ENCODE data around the gene PREX1. TPM values are rescaled to one million over a fixed set of nuclear protein-coding genes. Genes with fewer than 3 reads are reported as not detected.

PREX1 gene
- polyA plus RNA-seq, 1 of the 3 experiments (the other 2 are of a cell fraction), result 5.3 TPM

DNA sequence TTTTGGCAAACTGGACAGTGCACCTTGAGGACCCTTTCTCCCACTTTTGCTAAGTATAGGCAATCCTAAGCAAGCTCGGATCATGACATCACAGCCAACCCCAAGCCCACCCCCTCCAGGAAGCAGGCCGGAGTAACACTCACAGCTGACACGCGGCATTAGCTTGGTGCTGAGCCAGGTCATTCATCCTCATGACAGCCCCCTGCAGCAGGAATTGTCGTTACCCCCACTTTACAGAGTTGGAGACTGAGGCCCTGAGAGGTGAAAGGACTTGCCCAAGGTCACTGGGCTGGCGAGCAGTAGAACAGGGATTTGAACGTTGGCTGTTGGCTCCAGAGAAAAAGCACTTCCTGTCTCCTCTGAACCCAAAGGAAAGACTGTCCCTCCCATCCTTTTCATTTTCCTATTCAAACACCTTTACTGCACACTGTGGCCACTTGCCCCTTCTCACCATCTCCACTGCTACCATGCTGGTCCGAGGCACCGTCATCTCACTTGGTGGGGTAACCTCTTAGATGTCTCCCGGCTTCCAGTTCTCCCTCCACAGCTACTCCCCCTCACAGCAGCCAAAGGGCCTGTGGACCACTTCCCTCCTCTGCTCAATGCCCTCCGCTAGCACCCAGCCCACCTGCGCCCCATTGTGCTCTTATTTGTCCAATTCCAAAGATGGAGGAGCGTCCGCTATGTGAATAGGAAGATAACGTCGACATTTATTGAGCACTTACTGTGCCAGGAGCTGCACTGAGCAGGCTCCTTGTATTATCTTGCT, 84.7 kb downstream of the PREX1 start:
- H3K9me3 ChIP-seq, result no peaks in the 10 kb centered on the region
- no peaks in the 10 kb centered on the region for H3K9me2 ChIP-seq
- 91% methylated on average over 16 of the region's 16 CpGs for WGBS (ENCODE audit: low lambda C conversion rate)
- H3K4me3 ChIP-seq (ENCODE audit: low read depth in 2 of 2, low read length in 1 of 2), result no peak overlapping the region
- no peaks in the 10 kb centered on the region for H3K79me2 ChIP-seq (ENCODE audit: insufficient read depth)
- no peaks in the 10 kb centered on the region for H3K36me3 ChIP-seq (replicated peaks in 1 of 2; ENCODE audit: control insufficient read depth in 1 of 2, insufficient read depth in 2 of 2, low read length in 1 of 2)
- peaks cover 0 to 5% of the 10 kb centered on the region in 2 experiments; a peak in 1 of 4 replicates for H3K4me1 ChIP-seq (ENCODE audit: control insufficient read depth in 1 of 2, insufficient read depth in 2 of 2, low read depth in 1 of 2, low read length in 1 of 2)
- no peak overlapping the region for H3K27ac ChIP-seq (ENCODE audit: low read depth in 2 of 2, low read length in 1 of 2)
- no peaks in the 10 kb centered on the region for H3F3A ChIP-seq (replicated peaks; ENCODE audit: insufficient read depth)
- no peak for DNase-seq
- no peak overlapping the region for H3K4me2 ChIP-seq
- H3K9ac ChIP-seq, result no peak overlapping the region
- no peaks in the 10 kb centered on the region for H4K20me1 ChIP-seq (ENCODE audit: insufficient read depth)
- H2AFZ ChIP-seq (ENCODE audit: low read depth), result no peak overlapping the region
- ChIA-PET CTCF (no interaction called here), POLR2A (no interaction called here)
- H3K27me3 ChIP-seq (ENCODE audit: insufficient read depth), result no peaks in the 10 kb centered on the region
- TF ChIP-seq MXI1 (IDR thresholded peaks at IDR 0.05; ENCODE audit: low read depth, low read length), result no peak
- no peak for TF ChIP-seq SMC3 (IDR thresholded peaks at IDR 0.05; ENCODE audit: low read depth, low read length)
- no peak for TF ChIP-seq NFIC (IDR thresholded peaks at IDR 0.05; ENCODE audit: borderline replicate concordance)
- TF ChIP-seq, protein P1, sequence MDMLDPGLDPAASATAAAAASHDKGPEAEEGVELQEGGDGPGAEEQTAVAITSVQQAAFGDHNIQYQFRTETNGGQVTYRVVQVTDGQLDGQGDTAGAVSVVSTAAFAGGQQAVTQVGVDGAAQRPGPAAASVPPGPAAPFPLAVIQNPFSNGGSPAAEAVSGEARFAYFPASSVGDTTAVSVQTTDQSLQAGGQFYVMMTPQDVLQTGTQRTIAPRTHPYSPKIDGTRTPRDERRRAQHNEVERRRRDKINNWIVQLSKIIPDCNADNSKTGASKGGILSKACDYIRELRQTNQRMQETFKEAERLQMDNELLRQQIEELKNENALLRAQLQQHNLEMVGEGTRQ (IDR thresholded peaks at IDR 0.05; ENCODE audit: borderline replicate concordance, low read depth, low read length), result no peak
- TF ChIP-seq NRF1 (IDR thresholded peaks at IDR 0.05; ENCODE audit: low read depth, low read length), result no peak
- TF ChIP-seq GABPA (IDR thresholded peaks at IDR 0.05; ENCODE audit: low read depth), result no peak
- no peak for TF ChIP-seq RXRA (IDR thresholded peaks at IDR 0.05; ENCODE audit: borderline replicate concordance, low read depth)
- TF ChIP-seq FOXM1 (IDR thresholded peaks at IDR 0.05; ENCODE audit: low read depth), result no peak

DNA sequence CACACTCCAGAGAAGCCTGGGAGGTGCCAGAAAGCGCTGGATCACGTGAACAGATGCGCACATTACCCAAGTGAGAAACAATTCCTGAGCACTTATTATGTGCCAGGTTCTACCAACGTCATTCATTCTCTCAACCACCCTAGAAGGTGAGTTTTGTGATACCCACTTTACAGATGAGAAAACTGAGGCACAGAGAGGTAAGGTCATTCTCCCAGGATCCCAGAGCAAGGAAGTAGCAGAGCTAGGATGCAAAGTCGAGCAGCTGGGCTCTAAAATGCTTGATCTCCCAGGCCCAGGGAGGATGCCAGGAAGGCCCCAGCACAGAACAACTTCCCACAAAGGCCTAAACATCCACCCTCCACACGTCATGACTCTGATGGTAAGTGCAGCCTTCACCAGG, 85.6 kb downstream of the PREX1 start:
- Histone ChIP-seq H3K9ac (no peak overlapping the region), H3K79me2 (ENCODE audit: insufficient read depth) (no peaks in the 10 kb centered on the region), H3K9me3 (no peaks in the 10 kb centered on the region), H3K4me3 (ENCODE audit: low read depth in 2 of 2, low read length in 1 of 2) (no peak overlapping the region), H4K20me1 (ENCODE audit: insufficient read depth) (no peaks in the 10 kb centered on the region), H3K36me3 (replicated peaks in 1 of 2; ENCODE audit: control insufficient read depth in 1 of 2, insufficient read depth in 2 of 2, low read length in 1 of 2) (no peaks in the 10 kb centered on the region), H3F3A (replicated peaks; ENCODE audit: insufficient read depth) (no peaks in the 10 kb centered on the region), H3K27me3 (ENCODE audit: insufficient read depth) (no peaks in the 10 kb centered on the region), H3K4me2 (no peak overlapping the region), H2AFZ (ENCODE audit: low read depth) (no peak overlapping the region), H3K27ac (ENCODE audit: low read depth in 2 of 2, low read length in 1 of 2) (no peak overlapping the region), H3K4me1 (ENCODE audit: control insufficient read depth in 1 of 2, insufficient read depth in 2 of 2, low read depth in 1 of 2, low read length in 1 of 2) (peaks cover 0 to 5% of the 10 kb centered on the region in 2 experiments; a peak in 1 of 4 replicates), H3K9me2 (no peaks in the 10 kb centered on the region)
- no peak for DNase-seq
- no peak for TF ChIP-seq MEF2A (IDR thresholded peaks at IDR 0.05; ENCODE audit: borderline replicate concordance, low read depth)
- TF ChIP-seq, protein P1 (IDR thresholded peaks at IDR 0.05; ENCODE audit: borderline replicate concordance, low read depth, low read length), result no peak
- TF ChIP-seq, protein P2, sequence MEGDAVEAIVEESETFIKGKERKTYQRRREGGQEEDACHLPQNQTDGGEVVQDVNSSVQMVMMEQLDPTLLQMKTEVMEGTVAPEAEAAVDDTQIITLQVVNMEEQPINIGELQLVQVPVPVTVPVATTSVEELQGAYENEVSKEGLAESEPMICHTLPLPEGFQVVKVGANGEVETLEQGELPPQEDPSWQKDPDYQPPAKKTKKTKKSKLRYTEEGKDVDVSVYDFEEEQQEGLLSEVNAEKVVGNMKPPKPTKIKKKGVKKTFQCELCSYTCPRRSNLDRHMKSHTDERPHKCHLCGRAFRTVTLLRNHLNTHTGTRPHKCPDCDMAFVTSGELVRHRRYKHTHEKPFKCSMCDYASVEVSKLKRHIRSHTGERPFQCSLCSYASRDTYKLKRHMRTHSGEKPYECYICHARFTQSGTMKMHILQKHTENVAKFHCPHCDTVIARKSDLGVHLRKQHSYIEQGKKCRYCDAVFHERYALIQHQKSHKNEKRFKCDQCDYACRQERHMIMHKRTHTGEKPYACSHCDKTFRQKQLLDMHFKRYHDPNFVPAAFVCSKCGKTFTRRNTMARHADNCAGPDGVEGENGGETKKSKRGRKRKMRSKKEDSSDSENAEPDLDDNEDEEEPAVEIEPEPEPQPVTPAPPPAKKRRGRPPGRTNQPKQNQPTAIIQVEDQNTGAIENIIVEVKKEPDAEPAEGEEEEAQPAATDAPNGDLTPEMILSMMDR (IDR thresholded peaks at IDR 0.05), result no peak
- 74% methylated on average over 4 of the region's 6 CpGs for WGBS (ENCODE audit: low lambda C conversion rate)
- ChIA-PET CTCF (no interaction called here), POLR2A (no interaction called here)
